Urinary bladder (tissue), 4 donors: ENCODE results near the gene TP53TG5. TPM values are rescaled to one million over a fixed set of nuclear protein-coding genes. Genes with fewer than 3 reads are reported as not detected.

Experiments used
- DNase-seq: peaks from one replicate; pipeline ENCODE4 v3.0.0-alpha.2; 2015; ENCODE audit errors: extremely low spot score
- H3K27ac ChIP-seq: one replicate; pipeline ENCODE4 v1.5.1; 2013; ENCODE audit warnings: low read depth, mild to moderate bottlenecking, moderate library complexity
- H3K36me3 ChIP-seq: one replicate; pipeline ENCODE4 v1.6.1; 2013; ENCODE audit warnings: mild to moderate bottlenecking, moderate library complexity; ENCODE audit not compliant: insufficient read depth
- H3K4me1 ChIP-seq: one replicate; pipeline ENCODE4 v1.6.1; 2013; ENCODE audit warnings: mild to moderate bottlenecking, moderate library complexity; ENCODE audit not compliant: insufficient read depth
- H3K4me3 ChIP-seq: one replicate; pipeline ENCODE4 v1.5.1; 2013; ENCODE audit warnings: low read depth, low read length
- WGBS: extraction: QIAGEN DNeasy Blood & Tissue Kit; methylation state at CpG from one replicate; pipeline ENCODE4 v1.1.7; 2013; 5-methylcytosine and 5-hydroxymethylcytosine counted together
- polyA plus RNA-seq: library from polyadenylated mRNA; stranded (reverse); fragments of 200-250 nt; gene quantifications from one replicate; pipeline ENCODE4 v1.2.3, GENCODE V29; 2013
- small RNA-seq: library from RNA; depleted of rRNA; stranded (forward); fragments of <200 nt; gene quantifications from one replicate; pipeline ENCODE3, GENCODE V24; 2014
- total RNA-seq: library from RNA; depleted of rRNA; stranded (reverse); fragments of >200 nt; gene quantifications from one replicate; pipeline ENCODE4 v1.2.3, GENCODE V29; 2014
- donor health status: healthy with polysubstance abuse.
- donor health status: healthy.

TP53TG5 gene
- total and polyA plus RNA-seq, 2 donors, result 0.69 to 0.96 TPM

- DNase-seq, result no peak
- H3K4me3 ChIP-seq, result no peak overlapping the region
- peaks cover 2% of the 10 kb centered on the region for H3K36me3 ChIP-seq
- H3K4me1 ChIP-seq, result no peaks in the 10 kb centered on the region
- WGBS, result 84% methylated on average over 7 of the region's 7 CpGs
- H3K27ac ChIP-seq, result no peak overlapping the region
These were observed 48.4 kb downstream of the TP53TG5 start for GRCh38 chr20:45329497-45330319.

GRCh38 chr20:45328451-45328850, 49.7 kb downstream of the TP53TG5 start:
- H3K4me1 ChIP-seq, result no peaks in the 10 kb centered on the region
- WGBS, result 95% methylated on average over 4 of the region's 4 CpGs
- H3K27ac ChIP-seq, result no peak overlapping the region
- no peak overlapping the region for H3K4me3 ChIP-seq
- DNase-seq, result no peak
- peaks cover 2% of the 10 kb centered on the region for H3K36me3 ChIP-seq

GRCh38 chr20:45325371-45325770, 52.8 kb downstream of the TP53TG5 start:
- WGBS, result 56% methylated on average over 6 of the region's 6 CpGs
- DNase-seq, result no peak
- H3K4me1 ChIP-seq, result no peaks in the 10 kb centered on the region
- no peak overlapping the region for H3K27ac ChIP-seq
- H3K4me3 ChIP-seq, result no peak overlapping the region
- H3K36me3 ChIP-seq, result peaks cover 2% of the 10 kb centered on the region

- no peak overlapping the region for H3K4me3 ChIP-seq
- H3K36me3 ChIP-seq, result peaks cover 2% of the 10 kb centered on the region
- no peak for DNase-seq
- no peak overlapping the region for H3K27ac ChIP-seq
- H3K4me1 ChIP-seq, result no peaks in the 10 kb centered on the region
These were observed 54.4 kb downstream of the TP53TG5 start for GRCh38 chr20:45323731-45324130.

- 54% methylated on average over 7 of the region's 7 CpGs for WGBS
- Histone ChIP-seq H3K36me3 (peaks cover 1% of the 10 kb centered on the region), H3K27ac (no peak overlapping the region), H3K4me3 (no peak overlapping the region), H3K4me1 (no peaks in the 10 kb centered on the region)
- DNase-seq, result no peak
These were observed 55.2 kb downstream of the TP53TG5 start for GRCh38 chr20:45322952-45323383.

Small RNA genes within 50 kb of the gene (small RNA-seq; reads per million reads assigned to genes)
- not detected for gene MIR6812

Other genes starting within 250 kb of the TP53TG5 start
- gene PI3, start 203.4 kb downstream of the TP53TG5 start, total RNA-seq, result not detected
- not detected for gene PI3, start 203.4 kb downstream of the TP53TG5 start, polyA plus RNA-seq
- not detected for gene SEMG1, start 171.3 kb downstream of the TP53TG5 start, total RNA-seq
- not detected for gene SEMG1, start 171.3 kb downstream of the TP53TG5 start, polyA plus RNA-seq
- gene SEMG2, start 157.0 kb downstream of the TP53TG5 start, total RNA-seq, result not detected
- not detected for gene SEMG2, start 157.0 kb downstream of the TP53TG5 start, polyA plus RNA-seq
- 6.8 TPM for gene SLPI, start 123.8 kb downstream of the TP53TG5 start, total RNA-seq
- gene SLPI, start 123.8 kb downstream of the TP53TG5 start, polyA plus RNA-seq, result 1,815 TPM
- gene RBPJL, start 71.5 kb downstream of the TP53TG5 start, total RNA-seq, result not detected
- gene RBPJL, start 71.5 kb downstream of the TP53TG5 start, polyA plus RNA-seq, result not detected
- gene MATN4, start 70.0 kb downstream of the TP53TG5 start, total RNA-seq, result 1.5 TPM
- gene MATN4, start 70.0 kb downstream of the TP53TG5 start, polyA plus RNA-seq, result 0.58 TPM
- 28.9 TPM for gene SDC4, start 29.9 kb downstream of the TP53TG5 start, total RNA-seq
- 110 TPM for gene SDC4, start 29.9 kb downstream of the TP53TG5 start, polyA plus RNA-seq
- gene SYS1, start 15.2 kb downstream of the TP53TG5 start, total RNA-seq, result 19.5 TPM
- gene SYS1, start 15.2 kb downstream of the TP53TG5 start, polyA plus RNA-seq, result 39.4 TPM
- 15.5 TPM for gene DBNDD2, start 30.0 kb upstream of the TP53TG5 start, total RNA-seq
- gene DBNDD2, start 30.0 kb upstream of the TP53TG5 start, polyA plus RNA-seq, result 194 TPM
- gene PIGT, start 37.8 kb upstream of the TP53TG5 start, total RNA-seq, result 30.5 TPM
- 121 TPM for gene PIGT, start 37.8 kb upstream of the TP53TG5 start, polyA plus RNA-seq
- not detected for gene WFDC2, start 91.4 kb upstream of the TP53TG5 start, total RNA-seq
- gene WFDC2, start 91.4 kb upstream of the TP53TG5 start, polyA plus RNA-seq, result 430 TPM
- gene SPINT3, start 137.3 kb upstream of the TP53TG5 start, total RNA-seq, result not detected
- gene SPINT3, start 137.3 kb upstream of the TP53TG5 start, polyA plus RNA-seq, result not detected
- gene WFDC6, start 161.2 kb upstream of the TP53TG5 start, total RNA-seq, result not detected
- not detected for gene WFDC6, start 161.2 kb upstream of the TP53TG5 start, polyA plus RNA-seq
- gene EPPIN, start 169.1 kb upstream of the TP53TG5 start, total RNA-seq, result not detected
- gene EPPIN, start 169.1 kb upstream of the TP53TG5 start, polyA plus RNA-seq, result not detected
- gene WFDC8, start 201.0 kb upstream of the TP53TG5 start, total RNA-seq, result not detected
- not detected for gene WFDC8, start 201.0 kb upstream of the TP53TG5 start, polyA plus RNA-seq